ENCODE measurements around the gene NDUFB5.
A peak's percentile ranks its signal among the peaks of the same experiment; 100 is the strongest.
"Not testable (repeated sequence)": the region's sequence is repeated elsewhere in the genome, so short reads cannot be mapped to it uniquely, and the experiment has no call there.

The NDUFB5 gene

DNA sequence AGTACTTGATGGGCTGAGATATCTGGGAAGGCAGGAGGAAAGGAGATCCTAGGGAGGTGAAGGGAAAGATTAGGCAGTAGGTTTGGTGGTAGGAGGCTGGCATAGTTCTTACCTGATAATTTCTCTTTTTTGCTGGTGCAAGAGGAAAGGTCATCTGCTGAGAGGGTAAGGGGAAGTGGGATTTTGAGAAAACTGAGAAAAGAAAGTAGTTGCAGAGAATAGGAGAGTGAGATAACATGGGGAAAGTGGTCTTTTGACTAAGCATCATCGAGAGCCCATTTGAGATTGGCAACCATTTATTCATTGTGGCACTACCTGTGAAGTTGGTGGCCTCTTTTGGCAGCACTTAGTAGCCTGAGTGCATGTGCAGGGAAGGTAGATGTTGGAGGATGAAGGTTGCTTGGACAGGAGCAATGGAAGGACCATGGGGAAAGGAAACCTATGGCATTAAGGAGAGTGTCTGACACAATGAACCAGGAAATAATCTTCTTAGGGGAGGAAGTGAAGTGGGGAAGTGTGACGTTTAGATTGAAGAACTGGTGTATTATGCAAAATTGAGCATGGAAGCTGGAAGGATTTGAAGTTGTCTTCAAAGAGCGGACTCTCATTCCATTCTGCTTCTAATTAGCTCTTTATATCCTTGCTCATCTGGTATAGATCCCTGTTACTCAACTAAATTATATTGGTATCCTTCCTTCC lies 26.3 kb downstream of the NDUFB5 start:
- DNase-seq (ENCODE audit: extremely low read depth in 1 of 2, low read depth in 1 of 2): no peak

DNA sequence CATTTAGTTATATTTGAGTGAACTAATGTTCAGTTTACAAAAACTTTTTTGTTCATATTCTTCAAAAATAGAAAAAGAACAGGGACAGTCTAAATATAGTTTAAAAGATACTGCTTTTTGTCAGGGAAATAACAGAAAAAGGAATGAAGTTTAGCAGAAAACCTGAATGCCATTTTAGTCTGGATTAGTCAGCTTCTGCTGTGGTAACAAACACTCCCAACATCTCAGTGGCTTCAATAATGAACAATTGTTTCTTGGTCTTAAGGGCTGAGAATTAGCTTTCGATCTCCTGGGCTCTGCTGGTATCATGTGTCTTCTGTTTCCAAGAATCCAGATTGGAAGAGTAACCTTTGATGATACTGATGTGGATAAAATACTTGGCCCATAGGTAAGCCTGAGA lies 35.9 kb downstream of the NDUFB5 start:
- DNase-seq (ENCODE audit: extremely low read depth in 1 of 2, low read depth in 1 of 2): no peak

DNA sequence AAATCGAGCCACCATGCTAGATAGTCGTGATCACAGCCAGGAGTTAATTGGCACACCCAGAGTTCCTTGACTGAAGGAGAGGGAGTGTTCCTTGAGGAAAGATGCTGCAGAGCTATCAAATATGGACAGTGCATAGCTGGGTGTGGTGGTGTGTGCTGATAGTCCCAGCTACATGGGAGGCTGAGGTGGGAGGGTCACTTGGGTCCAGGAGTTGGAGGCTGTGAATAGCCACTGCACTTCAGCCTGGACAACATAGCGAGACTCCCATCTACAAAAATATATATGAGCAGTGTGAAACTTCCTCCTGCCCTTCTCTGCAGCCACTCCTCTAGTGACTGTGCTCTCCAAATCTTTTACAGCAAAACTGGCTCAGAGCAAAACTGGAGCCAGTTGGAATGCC lies 38.3 kb downstream of the NDUFB5 start:
- no peak for DNase-seq (ENCODE audit: extremely low read depth in 1 of 2, low read depth in 1 of 2)

DNA sequence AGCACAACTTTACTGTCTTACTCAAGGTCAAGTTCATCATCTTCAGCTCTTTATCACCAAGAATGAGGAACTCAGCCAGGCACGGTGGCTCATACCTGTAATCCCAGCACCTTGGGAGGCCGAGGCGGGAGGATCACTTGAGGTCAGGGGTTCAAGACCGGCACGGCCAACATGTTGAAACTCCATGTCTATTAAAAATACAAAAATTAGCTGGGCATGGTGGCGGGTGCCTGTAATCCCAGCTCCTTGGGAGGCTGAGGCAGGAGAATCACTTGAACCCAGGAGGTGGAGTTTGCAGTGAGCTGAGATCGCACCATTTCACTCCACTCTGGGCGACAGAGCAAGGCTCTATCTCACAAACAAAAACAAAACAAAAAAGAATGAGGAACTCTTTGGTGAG lies 39.2 kb downstream of the NDUFB5 start:
- DNase-seq (ENCODE audit: extremely low read depth in 1 of 2, low read depth in 1 of 2): not testable (repeated sequence)

DNA sequence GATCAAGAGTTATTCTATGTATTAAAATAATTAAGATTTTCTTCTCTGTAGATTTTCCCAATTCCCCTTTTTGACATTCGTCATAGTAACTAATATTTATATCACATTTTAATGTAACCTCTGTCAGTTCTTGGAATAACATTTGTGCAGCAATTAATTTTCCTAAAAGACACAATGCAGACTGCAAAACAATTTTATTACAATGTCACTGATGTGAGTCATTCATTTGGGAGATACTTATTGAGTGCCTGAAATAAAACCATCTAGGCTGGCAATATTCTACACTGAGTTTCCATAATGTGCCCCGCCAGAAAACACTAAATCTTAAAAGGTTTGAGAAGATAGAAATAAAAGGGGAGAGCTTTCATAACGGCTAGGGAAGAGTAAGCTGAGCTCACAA lies 41.6 kb downstream of the NDUFB5 start:
- no peak for DNase-seq (ENCODE audit: extremely low read depth in 1 of 2, low read depth in 1 of 2)

DNA sequence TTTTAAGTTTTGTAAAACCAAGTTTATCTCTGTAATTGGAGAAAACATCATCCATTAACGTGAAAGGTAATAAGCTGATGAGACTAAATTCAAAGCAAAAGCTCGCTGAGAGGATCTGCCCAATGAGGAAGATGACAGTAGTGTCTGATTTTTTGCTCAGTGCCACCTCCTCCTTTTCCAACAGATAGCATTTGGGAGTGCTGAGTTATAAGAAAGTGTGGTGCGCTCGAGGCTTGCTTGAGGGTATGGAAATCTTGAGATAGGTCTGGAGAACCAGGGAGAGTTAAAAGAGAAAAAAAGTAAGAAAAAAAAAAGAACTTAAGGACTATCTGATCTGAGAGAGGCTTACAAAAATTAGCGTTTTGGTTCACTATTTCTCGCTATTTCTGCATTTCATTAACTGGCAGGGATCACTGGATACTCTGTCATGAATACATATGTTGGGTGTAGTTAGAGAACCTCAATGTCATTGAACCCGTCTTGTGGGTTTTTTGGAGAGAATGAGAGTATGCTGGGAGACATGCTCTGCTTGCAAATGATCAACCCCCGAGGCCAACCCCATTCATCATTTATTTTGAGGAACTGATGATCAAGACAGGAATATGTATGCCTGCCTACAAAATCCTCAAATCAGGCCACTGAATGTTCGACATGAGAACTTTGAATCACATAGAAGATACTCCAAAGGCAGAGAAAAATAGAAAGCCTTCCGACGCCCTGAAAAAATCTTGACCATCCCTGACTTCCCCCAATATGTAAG lies 47.3 kb downstream of the NDUFB5 start:
- DNase-seq (ENCODE audit: extremely low read depth in 1 of 2, low read depth in 1 of 2): no peak

DNA sequence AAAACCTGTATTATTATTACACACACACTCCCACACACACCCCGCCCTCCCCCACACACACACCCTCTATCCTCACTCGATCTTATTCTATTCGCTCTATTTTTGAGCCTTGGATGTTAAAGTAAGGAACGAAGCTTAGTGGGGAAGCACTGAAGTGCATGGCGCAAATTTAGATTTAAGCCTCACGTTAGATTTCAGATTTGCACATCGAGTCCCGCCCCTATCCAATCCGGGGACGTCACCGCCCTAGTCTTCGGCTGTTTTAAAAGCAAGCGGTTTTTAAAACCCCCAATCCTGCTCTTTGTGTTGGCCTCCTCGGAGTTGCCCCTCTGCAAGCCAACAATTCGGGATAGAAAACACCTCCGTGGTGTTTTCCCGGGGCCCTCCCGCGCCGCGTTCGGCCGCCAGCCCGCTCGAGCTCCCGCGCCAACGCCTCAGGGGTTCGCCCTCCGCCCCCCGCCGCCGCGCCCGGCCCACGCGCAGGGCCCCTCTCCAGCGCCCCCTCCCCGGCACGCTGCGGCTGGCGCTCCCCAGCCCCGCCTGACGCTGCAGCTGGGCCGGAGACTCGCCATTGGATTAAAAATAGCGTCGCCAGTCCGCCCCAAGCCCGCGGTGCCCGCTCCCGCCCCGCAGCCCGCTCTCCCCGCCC lies 48.0 kb downstream of the NDUFB5 start, which contains the start of gene USP13:
TSS of gene USP13 (plus strand) at position 594 of the 649 bp plus-strand sequence. CDS start 186 bp downstream, outside the sequence.
- peak; percentile 14 to 32 for DNase-seq (ENCODE audit: extremely low read depth in 1 of 2, low read depth in 1 of 2)

DNA sequence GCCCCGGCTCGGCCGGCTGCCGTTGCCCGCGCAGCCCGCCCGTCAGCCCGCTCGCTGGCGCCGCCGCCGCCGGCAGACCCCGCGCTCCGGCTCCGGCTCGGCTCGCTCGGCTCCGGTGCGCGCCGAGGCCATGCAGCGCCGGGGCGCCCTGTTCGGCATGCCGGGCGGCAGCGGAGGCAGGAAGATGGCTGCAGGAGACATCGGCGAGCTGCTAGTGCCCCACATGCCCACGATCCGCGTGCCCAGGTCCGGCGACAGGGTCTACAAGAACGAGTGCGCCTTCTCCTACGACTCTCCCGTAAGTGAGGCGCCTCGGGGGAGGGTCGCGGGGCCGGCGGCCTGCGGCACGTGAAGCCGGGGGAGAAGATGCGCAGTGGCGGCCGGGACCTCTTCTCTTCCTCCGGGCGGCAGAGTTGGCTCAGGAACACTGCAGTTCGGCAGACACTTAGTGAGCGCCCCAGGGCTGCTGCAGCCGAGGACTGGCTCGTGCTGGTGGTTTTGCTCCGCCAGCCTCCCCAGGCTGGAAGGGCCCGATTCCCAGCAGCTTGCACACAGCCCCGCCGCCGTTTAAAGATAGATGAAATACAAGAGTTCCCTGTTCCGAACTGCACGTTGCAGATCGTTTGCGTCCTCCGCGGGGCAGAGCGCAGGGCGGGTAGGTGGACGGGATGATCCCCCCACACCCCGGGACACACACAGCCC lies 48.7 kb downstream of the NDUFB5 start:
- DNase-seq (ENCODE audit: extremely low read depth in 1 of 2, low read depth in 1 of 2): peak; percentile 29 to 45

DNA sequence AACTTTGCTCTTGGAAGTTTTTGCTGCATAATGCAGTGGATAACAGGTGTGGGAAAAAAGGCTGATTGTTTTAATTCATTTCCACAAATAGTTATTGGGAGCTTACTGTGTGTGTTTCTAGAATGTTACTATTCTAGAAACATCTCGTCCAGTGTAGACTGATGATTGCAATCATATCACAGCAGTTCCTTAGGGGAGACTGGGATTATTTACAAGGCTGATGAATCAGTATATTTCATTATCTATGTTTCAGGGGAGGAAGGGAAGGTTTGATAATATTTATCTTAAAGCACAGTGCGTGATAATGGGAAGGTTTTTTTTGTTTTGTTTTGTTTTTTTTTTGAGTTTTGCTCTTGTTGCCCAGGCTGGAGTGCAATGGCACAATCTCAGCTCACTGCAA lies 50.6 kb downstream of the NDUFB5 start:
- no peak for DNase-seq (ENCODE audit: extremely low read depth in 1 of 2, low read depth in 1 of 2)

DNA sequence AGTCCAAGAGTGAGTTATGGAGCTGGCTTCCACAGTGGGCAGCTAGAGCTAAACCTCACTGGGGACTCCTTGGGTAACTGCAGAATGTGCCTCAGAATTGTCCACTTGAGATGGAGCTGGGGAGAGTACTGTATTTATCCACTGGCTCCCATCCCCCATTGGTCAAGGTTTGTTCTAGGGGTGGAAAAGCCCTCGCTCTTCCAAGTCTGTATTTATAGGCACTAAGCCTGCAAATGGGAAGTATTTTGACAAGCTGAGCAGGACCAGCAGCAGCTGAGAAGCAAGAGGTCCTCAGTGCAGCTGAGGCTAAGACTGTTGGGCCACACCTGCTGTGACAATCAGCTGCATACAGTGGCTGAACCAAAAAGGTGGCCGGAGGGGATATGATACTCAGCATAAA lies 54.0 kb downstream of the NDUFB5 start:
- no peak for DNase-seq (ENCODE audit: extremely low read depth in 1 of 2, low read depth in 1 of 2)

DNA sequence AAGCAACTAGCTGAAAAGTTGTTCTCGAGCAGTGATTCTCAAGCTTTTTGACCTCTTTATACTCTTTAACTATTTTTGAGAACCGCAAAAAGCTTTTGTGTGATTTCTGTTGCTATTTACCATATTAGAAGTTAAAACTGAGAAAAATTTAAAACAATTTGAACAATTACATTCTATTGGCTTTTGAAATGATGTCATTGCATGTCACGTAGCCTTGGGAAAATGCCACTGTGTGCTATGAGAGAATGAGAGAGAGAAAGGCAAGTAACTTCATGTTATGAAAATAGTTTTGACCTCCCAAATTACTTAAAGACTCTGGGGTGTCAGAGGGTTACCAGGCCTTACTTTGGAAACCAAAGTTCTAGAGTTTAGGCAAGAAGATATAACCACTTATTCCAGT lies 56.3 kb downstream of the NDUFB5 start:
- DNase-seq (ENCODE audit: extremely low read depth in 1 of 2, low read depth in 1 of 2): no peak

DNA sequence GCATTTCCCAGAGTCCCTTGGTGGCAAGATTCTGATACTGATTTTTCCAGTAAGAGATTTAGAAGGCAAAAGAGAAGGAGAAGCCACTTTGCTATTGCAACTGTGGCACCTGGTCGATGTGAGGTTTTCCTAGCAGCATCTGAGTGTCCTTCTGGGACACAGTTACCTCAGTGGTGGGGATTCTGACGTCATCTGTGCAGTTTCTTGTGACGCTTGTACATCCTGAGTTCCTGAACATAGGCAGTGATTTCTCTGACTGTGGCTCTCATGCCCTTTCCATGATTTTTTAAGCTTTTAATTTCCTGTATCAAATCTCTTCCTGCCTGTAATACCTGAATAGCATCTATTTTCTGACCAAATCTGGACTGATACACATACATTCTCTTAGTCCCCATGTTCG lies 57.2 kb downstream of the NDUFB5 start:
- DNase-seq (ENCODE audit: extremely low read depth in 1 of 2, low read depth in 1 of 2): no peak

DNA sequence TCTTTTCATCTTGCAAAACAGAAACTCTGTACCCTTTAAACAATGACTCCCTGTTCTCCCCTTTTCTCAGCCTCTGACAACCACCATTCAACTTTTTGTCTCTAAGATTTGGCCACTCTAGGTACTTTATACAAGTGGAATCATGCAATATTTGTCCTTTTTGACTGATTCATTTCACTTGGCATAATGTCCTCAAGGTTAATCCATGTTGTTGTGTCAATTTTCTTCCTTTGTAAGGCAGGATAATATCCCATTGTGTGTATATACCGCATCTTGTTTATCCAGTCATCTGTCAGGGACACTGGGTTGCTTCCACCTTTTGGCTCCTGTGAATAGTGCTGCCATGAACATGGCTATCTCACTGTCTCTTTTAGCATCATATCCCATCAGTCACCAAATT lies 58.5 kb downstream of the NDUFB5 start:
- no peak for DNase-seq (ENCODE audit: extremely low read depth in 1 of 2, low read depth in 1 of 2)

DNA sequence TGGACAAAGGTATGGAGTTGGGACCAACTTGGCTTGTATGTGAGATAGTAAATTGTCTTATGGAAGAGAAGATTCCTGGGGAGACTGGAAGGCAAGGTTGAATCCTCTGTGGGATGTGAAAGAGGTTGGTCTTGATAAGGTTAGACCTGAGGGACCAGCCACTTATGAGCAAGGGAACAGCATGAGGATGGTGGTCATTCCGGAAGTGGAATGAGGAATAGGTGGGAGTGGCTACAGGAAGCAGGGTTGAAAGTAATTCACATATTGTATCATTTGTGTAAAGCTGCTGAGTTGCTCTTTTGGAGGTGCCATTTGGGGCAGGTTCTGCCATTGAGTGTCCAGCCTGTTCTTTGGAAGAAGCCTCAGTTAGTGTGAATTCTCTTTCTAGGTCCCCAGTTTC lies 61.4 kb downstream of the NDUFB5 start:
- DNase-seq (ENCODE audit: extremely low read depth in 1 of 2, low read depth in 1 of 2): no peak

DNA sequence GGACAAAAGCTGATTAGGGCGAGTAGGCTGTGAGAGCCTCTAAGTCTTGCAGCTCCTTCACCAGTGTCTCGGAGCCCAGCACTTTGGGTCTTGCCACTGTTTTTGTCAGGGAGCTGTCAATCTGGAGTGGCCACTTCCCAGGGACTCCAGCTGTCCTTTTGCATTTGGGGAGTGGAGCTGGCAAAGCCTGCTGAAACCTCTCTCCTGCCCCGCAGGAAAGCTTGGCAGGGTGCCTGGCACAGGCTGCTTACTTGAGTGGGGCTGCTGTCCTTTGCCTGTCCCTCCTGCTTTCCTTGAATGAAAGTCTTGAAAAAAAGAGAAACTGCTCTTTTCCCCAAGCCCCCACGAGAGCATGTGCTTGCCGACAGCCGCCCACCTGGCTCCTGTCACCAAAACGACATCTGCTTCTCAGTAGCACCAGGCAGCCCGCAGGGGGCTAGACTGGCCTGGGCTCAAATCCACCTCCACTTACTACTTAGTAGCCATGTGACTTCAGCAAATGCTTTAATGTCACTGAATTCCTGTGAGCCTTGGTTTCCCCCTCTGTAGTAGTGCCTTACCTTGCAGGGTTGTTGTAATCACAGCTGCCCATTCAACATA lies 61.9 kb downstream of the NDUFB5 start:
- no peak for DNase-seq (ENCODE audit: extremely low read depth in 1 of 2, low read depth in 1 of 2)

DNA sequence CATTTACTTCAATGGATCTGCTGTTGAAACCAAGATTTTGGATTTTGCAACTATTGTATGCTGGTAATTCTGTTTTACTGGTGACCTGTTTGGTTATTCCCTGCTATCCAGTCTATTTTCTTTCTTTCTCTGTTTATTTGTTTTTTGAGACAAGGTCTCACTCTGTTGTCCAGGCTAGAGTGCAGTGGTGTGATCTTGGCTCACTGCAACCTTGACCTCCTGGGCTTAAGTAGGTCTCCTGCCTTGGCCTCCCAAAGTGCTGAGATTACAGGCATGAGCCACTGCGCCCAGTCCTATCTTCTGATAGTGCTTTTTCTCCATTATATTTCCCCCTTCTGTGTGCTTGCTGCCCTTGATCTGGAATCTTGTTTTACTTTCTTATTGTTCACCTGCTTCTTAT lies 63.8 kb downstream of the NDUFB5 start:
- DNase-seq (ENCODE audit: extremely low read depth in 1 of 2, low read depth in 1 of 2): no peak

DNA sequence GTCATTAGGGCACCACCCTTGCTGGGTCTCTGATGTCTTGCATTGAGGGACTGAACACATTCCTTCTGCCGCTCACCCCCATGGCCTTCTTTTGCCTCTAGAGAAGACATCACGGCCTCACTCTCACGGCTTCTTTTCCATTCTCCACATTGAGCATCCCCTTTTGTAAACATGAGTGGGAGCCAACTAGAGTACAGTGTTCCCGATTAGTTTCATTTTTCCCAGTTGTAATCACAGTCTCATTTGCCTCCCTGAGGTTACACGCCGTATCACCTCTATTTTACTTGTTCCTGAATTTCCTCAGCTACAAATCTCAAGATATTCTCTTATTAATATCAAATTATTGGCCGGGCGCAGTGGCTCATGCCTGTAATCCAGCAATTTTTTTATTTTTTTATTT lies 65.7 kb downstream of the NDUFB5 start:
- no peak for DNase-seq (ENCODE audit: extremely low read depth in 1 of 2, low read depth in 1 of 2)

DNA sequence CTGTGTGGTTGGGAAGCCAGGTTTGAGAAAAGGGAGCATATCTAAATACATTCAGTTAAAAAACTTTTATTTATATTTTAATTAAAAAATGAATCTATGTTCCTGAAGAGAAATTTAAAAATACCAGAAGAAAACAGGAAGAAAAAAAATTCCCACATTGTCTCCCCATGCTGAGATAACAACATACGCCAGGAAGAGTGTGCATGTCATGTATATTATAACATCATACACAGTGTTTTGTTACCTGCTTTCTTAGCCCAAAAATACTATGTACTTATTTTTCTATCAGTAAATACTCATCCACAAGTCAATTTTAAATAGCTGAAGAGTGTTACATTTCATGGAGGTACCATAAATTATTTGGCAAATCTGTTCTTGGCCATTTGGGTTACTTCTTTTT lies 66.7 kb downstream of the NDUFB5 start:
- no peak for DNase-seq (ENCODE audit: extremely low read depth in 1 of 2, low read depth in 1 of 2)

DNA sequence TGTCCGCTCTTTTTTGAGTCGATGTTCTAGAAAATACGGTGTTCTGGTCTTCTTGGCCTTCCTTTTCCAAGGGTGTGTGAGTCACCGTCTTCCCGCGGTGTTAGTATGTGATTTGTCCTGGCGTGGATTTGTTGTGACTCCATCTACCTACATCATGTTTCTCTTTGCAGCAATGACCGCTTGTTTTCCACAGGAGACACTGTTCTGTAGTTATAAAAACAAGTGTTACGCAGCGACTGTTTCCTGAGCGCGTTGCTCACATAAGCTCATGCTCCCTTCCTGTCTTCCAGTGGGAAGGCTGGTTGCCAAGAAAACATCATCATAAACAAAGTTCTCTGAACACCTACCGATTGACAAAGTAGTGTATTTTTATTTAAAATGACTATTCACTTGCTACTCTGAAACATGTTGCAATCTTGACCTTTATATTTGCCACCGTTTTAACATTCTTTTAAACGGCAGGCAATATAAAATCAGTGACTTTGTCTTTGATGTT lies 67.2 kb downstream of the NDUFB5 start:
- DNase-seq (ENCODE audit: extremely low read depth in 1 of 2, low read depth in 1 of 2): no peak

DNA sequence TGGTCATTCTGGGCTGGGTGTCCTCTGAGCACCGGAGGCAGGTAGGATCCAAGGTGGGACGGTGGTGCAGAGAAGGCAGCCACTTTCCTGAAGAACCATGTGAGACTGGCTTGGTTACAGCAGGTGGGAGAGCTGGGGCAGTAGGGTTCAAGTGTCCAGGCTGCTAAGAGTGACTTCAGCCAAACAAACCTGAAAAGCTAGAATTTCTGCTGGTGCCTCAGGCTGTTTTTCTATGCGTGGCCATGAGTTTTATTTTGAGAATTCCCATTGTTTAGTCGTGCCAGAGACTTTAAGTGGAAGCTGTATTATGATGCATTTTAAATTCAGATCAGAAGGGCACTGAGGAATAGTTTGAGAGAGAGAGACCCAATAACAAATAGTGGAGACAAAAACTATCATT lies 68.3 kb downstream of the NDUFB5 start:
- no peak for DNase-seq (ENCODE audit: extremely low read depth in 1 of 2, low read depth in 1 of 2)

DNA sequence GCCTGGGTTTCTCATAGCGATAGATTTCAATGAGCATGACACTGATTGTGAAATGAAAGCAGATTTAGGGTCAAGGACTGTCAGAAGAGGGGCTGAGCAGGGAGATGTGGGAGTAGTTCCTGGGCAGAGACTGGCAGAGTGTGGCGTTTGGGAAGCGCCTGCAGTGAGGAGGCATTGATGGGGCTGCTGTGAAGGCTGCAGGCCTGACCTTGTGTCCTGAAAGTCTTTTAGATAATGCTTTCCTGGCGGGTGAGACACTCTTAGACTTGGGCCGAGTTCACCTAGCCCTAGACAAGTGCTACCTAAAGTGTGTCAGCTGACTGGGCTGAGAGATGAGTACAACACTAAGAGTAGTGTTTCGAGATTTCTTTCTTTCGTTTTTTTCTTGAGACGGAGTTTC lies 68.9 kb downstream of the NDUFB5 start:
- no peak for DNase-seq (ENCODE audit: extremely low read depth in 1 of 2, low read depth in 1 of 2)

All from stimulated activated CD8-positive, alpha-beta memory T cell treated with anti-CD3 and anti-CD28 coated beads, Interleukin-7, amount 100 ng/mL, for 48 hours (primary cell).